NB4 (cell line): ENCODE results near the gene FBLN7.

ENCODE experiments used
- MYC ChIP-seq: IDR thresholded peaks from 2 replicates; pipeline ENCODE4 v1.6.1; 2011; ENCODE audit warnings: low read depth, low read length
- POLR2A ChIP-seq: IDR thresholded peaks from 2 replicates; pipeline ENCODE4 v1.6.1; 2011; ENCODE audit warnings: mild to moderate bottlenecking; ENCODE audit not compliant: insufficient read length; ENCODE audit errors: extremely low read depth
- TF ChIP-seq, protein P1 (sequence below): IDR thresholded peaks from one replicate; pipeline ENCODE4 v1.5.1; 2012; ENCODE audit warnings: low read depth, low read length
- TF ChIP-seq, protein P2 (sequence below): IDR thresholded peaks from 2 replicates; pipeline ENCODE4 v1.6.1; 2011; ENCODE audit warnings: low read depth, low read length

DNA sequence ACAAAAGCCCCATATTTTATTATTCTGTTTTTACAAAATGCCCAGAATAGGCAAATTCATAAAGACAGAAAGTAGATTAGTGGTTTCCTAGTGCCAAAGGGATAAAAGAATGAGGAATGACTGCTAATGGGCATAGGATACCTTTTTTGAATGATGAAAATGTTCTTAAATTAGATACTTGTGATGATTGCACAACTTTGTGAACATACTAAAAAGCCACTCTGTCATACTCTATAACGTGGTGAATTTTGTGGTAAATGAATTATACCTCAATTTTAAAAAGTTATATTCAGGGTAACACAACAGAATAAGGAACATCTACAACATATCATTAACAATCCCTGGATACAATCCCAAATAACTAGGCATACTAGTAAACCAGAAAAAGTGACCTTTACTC lies 9.1 kb upstream of the FBLN7 start:
- TF ChIP-seq, protein P1, sequence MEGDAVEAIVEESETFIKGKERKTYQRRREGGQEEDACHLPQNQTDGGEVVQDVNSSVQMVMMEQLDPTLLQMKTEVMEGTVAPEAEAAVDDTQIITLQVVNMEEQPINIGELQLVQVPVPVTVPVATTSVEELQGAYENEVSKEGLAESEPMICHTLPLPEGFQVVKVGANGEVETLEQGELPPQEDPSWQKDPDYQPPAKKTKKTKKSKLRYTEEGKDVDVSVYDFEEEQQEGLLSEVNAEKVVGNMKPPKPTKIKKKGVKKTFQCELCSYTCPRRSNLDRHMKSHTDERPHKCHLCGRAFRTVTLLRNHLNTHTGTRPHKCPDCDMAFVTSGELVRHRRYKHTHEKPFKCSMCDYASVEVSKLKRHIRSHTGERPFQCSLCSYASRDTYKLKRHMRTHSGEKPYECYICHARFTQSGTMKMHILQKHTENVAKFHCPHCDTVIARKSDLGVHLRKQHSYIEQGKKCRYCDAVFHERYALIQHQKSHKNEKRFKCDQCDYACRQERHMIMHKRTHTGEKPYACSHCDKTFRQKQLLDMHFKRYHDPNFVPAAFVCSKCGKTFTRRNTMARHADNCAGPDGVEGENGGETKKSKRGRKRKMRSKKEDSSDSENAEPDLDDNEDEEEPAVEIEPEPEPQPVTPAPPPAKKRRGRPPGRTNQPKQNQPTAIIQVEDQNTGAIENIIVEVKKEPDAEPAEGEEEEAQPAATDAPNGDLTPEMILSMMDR, result no peak
- TF ChIP-seq POLR2A (no peak), MYC (no peak)
- TF ChIP-seq, protein P2, sequence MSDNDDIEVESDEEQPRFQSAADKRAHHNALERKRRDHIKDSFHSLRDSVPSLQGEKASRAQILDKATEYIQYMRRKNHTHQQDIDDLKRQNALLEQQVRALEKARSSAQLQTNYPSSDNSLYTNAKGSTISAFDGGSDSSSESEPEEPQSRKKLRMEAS, result no peak
